HG02870 (cell line): ENCODE measurements around the gene RAB29.
"Not testable (repeated sequence)": the region's sequence is repeated elsewhere in the genome, so short reads cannot be mapped to it uniquely, and the experiment has no call there.

Source experiments
- ATAC-seq: cut with Tn5 transposase; IDR thresholded peaks from one replicate; pipeline ENCODE4 v1.9.1; 2021; ENCODE audit warnings: mild to moderate bottlenecking, moderate library complexity; ENCODE audit not compliant: unreplicated experiment

Gene RAB29

GRCh38 chr1:205775015-205775716 lies at the start of gene RAB29:
RAB29 (minus strand) TSS chr1:205775482; CDS start chr1:205774956, 526 bp downstream.
- peak; percentile 74 for ATAC-seq

- ATAC-seq, result no peak
These were observed 48.9 kb upstream of the RAB29 start for GRCh38 chr1:205824180-205824579.

- ATAC-seq, result not testable (repeated sequence)
These were observed 48.0 kb upstream of the RAB29 start for GRCh38 chr1:205823260-205823659.

- ATAC-seq, result no peak
These were observed 47.1 kb upstream of the RAB29 start for GRCh38 chr1:205822397-205822796.

GRCh38 chr1:205817988-205818387 lies 42.7 kb upstream of the RAB29 start:
- ATAC-seq, result no peak

- no peak for ATAC-seq
These were observed 42.1 kb upstream of the RAB29 start for GRCh38 chr1:205817364-205817763.

- ATAC-seq, result no peak
These were observed 38.4 kb upstream of the RAB29 start for GRCh38 chr1:205813755-205814058.

- peak; percentile 75 for ATAC-seq
These were observed 37.8 kb upstream of the RAB29 start, which contains the start of gene SLC41A1 for GRCh38 chr1:205812878-205813754. SLC41A1 (minus strand) TSS chr1:205813198; CDS start chr1:205810441, 2,757 bp downstream.

- no peak for ATAC-seq
These were observed 37.1 kb upstream of the RAB29 start for GRCh38 chr1:205812271-205812877.

GRCh38 chr1:205811660-205812059 lies 36.4 kb upstream of the RAB29 start:
- no peak for ATAC-seq

GRCh38 chr1:205810448-205811157 lies 35.3 kb upstream of the RAB29 start:
- no peak for ATAC-seq

- no peak for ATAC-seq
These were observed 34.7 kb upstream of the RAB29 start for GRCh38 chr1:205809942-205810345.

- no peak for ATAC-seq
These were observed 34.2 kb upstream of the RAB29 start for GRCh38 chr1:205809469-205809868.

GRCh38 chr1:205805082-205805711 lies 29.9 kb upstream of the RAB29 start:
- no peak for ATAC-seq

GRCh38 chr1:205804605-205805004 lies 29.3 kb upstream of the RAB29 start:
- ATAC-seq, result no peak

- no peak for ATAC-seq
These were observed 28.7 kb upstream of the RAB29 start for GRCh38 chr1:205803986-205804385.

- ATAC-seq, result no peak
These were observed 26.8 kb upstream of the RAB29 start for GRCh38 chr1:205802060-205802459.

- no peak for ATAC-seq
These were observed 25.9 kb upstream of the RAB29 start for GRCh38 chr1:205800981-205801703.

- ATAC-seq, result no peak
These were observed 25.1 kb upstream of the RAB29 start for GRCh38 chr1:205800427-205800826.

GRCh38 chr1:205798577-205798976 lies 23.3 kb upstream of the RAB29 start:
- no peak for ATAC-seq
